SH-SY5Y (cell line): ENCODE results near the gene TCN1.

Experiments used
- GATA2 ChIP-seq: IDR thresholded peaks from 2 replicates; pipeline ENCODE4 v1.6.1; 2011; ENCODE audit warnings: mild to moderate bottlenecking, low read depth, low read length
- GATA3 ChIP-seq: IDR thresholded peaks from 2 replicates; pipeline ENCODE4 v1.6.1; 2011; ENCODE audit warnings: low read depth, mild to moderate bottlenecking, low read length, moderate library complexity

- TF ChIP-seq GATA2 (no peak), GATA3 (no peak)
Observed at GRCh38 chr11:59814021-59814420, 52.3 kb downstream of the TCN1 start.
